Measurements from ENCODE around the gene PIK3CA. TPM values are rescaled to one million over a fixed set of nuclear protein-coding genes. Genes with fewer than 3 reads are reported as not detected.
"Not testable (repeated sequence)": the region's sequence is repeated elsewhere in the genome, so short reads cannot be mapped to it uniquely, and the experiment has no call there.

The PIK3CA gene
- total RNA-seq, 1 donor from 2014 or later = 55.6 TPM

DNA sequence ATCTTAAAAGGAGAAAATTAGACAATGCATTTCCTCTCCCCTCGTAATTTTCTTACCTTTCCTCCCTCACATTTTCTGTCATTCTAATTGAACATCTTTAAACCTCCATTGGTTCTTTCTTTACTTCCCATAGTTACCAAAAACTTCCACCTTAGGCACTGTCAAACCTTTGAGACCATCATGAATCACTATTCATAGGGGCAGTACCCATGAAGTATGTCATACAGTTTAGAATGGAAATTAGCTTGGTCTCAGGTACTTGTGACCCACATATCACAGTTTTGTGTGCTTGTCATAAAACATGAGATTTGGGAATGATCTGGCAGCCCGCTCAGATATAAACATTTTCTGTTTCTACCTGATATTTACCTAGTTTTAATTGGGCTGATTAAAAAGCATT, 52.6 kb downstream of the PIK3CA start:
- no peak for DNase-seq

DNA sequence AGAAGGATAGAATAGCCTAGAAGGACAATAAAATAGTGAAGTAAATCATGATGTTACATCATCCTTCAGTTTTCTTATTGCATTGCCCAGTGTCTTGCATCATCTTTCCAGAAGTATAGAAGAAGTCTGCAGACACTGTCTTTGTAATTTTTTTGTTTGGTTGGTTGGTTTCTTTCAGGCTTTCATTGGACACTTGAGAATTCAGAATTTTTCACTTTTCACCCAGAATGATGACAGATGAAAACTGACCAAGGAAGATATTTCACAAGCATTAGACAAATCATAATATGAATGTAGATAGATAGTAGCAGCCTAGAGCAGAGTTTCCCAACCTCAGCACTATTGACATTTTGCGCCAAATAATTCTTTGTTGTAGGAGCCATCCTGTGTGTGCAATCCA, 67.4 kb downstream of the PIK3CA start:
- not testable (repeated sequence) for DNase-seq

DNA sequence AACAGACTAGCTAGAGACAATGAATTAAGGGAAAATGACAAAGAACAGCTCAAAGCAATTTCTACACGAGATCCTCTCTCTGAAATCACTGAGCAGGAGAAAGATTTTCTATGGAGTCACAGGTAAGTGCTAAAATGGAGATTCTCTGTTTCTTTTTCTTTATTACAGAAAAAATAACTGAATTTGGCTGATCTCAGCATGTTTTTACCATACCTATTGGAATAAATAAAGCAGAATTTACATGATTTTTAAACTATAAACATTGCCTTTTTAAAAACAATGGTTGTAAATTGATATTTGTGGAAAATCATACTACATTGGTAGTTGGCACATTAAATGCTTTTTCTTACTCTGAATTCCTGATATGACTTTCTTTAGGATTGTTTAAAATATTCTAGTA, 70.1 kb downstream of the PIK3CA start:
- DNase-seq = not testable (repeated sequence)

DNA sequence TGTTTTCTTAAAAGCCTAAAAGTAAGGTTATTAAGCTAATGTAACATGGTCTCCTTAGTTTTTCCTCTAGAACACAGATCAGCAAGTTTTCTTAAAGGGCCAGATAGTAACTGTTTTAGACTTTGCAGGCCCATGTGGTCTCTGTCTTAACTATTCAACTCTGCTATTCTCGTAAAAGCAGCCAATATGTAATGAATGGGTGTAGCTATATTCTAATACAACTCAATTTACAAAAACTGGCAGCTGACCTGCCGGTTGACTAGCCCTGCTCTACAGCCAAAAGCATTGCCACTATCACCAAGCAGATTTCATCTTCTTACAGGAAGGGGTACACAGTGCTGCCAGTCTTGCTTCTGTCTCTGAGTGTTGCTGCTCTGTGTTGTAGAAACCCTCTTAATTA, 75.4 kb downstream of the PIK3CA start:
- DNase-seq = no peak

DNA sequence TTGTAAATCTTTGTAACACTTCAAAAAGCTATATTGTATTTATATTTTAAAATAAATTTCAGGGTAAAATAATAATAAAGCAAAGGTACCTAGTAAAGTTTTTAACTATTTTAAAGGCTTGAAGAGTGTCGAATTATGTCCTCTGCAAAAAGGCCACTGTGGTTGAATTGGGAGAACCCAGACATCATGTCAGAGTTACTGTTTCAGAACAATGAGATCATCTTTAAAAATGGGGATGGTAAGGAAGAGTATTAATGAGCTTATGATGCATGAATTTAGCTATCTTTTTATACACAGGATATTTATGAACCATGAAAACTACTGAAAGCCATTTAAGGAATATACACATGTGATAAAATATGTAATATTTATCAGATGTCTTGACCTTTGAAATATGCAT, 76.4 kb downstream of the PIK3CA start:
- DNase-seq = no peak

DNA sequence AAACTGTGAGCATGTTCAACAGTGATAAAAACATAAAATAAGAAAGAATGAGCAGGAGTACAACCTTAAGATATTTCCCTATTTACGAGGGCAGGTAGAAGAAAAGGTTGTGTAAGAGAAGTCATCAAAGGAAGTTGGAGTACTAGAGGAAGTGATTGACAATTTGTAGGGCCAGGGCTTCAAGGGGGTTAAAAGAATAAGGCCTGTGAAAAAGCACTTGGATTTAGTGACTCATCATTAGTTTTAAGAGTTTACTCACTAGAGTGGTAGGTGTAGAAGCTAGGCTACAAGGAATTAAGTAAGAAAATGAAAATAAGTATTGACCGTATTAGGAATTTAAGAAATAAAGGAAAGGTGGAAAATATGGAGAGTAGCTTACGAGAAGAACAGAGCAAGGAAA, 79.2 kb downstream of the PIK3CA start:
- peak; percentile 20 for DNase-seq

DNA sequence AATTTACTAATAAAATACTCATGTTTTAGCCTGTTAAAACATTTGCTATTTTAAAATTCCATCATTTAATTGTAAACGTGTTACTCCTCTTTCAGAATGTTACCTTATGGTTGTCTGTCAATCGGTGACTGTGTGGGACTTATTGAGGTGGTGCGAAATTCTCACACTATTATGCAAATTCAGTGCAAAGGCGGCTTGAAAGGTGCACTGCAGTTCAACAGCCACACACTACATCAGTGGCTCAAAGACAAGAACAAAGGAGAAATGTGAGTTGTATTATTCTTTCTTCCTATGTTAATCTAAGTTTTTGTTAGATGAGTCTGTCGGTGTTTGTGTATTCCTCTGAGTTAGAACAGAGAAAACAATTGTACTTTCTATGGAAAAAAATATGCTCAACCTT, 81.0 kb downstream of the PIK3CA start:
- DNase-seq = no peak

DNA sequence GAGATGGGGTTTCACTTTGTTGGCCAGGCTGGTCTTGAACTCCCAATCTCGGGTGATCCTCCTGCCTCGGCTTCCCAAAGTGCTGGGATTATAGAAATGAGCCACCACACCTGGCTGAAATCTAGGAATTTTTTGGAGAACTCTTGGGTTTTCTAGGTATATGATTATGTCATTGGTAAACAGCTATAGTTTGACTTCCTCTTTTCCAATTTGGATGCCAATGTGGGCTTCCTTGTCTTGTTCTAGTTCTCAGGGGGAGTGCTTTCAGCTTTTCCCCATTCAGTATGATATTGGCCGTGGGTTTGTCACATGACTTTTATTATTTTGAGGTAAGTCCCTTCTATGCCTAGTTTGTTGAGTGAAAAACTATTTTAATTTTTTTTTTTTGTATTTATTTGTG, 84.9 kb downstream of the PIK3CA start:
- no peak for DNase-seq

DNA sequence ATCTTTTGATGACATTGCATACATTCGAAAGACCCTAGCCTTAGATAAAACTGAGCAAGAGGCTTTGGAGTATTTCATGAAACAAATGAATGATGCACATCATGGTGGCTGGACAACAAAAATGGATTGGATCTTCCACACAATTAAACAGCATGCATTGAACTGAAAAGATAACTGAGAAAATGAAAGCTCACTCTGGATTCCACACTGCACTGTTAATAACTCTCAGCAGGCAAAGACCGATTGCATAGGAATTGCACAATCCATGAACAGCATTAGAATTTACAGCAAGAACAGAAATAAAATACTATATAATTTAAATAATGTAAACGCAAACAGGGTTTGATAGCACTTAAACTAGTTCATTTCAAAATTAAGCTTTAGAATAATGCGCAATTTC, 86.0 kb downstream of the PIK3CA start:
- DNase-seq = no peak

DNA sequence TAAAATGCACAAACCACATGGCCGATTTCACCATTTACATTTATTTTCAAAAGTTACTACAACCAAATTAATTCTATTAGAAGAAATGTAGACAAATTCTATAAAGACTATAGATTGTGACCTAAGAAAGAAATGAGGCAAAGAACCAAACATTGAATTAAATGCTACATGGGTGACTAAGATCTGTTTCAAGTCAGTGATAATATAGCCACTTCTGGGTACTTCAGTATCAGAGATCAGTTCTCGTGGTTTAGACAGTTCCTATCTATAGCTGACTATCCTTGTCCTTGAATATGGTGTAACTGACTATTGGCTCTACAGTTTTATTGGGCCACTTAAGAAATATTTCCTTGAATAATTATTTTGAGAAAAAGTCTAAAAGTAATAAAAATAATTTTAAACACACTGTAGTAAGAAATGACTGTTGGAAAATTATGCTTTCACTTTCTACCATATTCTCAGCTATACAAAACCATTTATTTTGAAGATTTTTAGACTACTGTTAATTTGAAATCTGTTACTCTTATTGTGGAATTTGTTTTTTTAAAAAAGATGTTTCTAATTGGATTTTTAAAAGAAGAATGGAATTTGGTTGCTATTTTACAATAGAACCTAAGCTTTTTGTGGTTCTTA, 88.6 kb downstream of the PIK3CA start:
- DNase-seq = no peak

DNA sequence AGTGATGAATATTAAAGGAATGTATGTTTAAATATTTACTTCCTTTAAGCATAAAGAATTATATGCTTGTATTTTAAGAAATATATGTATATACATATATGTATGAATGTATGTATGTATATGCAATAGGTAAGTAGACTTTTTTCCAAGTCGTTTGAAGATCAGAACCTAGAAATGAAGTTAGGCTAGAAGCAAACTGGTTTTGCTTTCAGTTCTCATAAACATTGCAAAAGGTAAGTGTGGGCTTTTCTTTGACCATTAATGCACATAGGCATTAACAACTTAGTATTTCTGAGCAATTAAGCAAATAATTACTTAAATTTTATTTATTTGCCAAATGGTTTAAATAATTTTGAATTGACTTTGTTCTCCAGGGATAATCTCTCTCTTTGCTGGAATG, 92.1 kb downstream of the PIK3CA start:
- DNase-seq = not testable (repeated sequence)

DNA sequence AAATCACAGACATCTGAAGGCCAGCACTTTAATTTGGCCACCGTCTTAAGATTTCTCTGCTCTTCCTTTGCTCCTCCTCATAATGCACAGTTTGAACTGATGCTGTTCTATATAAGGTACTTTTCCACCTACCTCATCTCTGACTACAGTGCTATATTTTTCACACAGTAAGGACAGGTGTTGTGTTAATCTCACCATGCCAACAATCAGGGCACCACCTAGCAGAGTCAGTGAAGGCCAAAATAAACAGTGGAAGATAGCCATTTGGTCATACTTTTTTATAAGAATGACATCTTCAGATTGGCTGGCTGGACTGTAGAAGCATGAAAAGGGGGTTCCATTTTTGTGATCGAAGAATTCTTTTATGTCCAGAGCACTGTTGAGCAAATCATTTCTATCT, 94.7 kb downstream of the PIK3CA start:
- DNase-seq = not testable (repeated sequence)

DNA sequence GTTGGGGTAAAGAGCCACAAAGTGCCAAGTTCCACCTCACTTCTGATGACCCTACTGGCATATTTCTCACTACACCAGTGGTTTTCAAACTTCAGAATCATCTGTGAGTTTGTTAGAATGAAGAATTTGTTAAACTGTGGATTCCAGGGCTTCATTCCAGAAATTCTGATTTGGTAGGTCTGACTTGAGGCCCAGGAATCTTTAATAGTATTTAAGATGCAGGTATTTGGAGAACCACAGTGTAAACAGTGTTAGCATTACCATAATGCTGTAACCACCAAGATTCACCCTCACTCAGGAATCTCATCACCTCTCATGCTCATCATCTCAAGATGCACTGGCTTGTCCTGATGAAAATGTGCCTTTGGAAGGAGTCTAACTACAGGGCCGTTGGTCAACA, 96.7 kb downstream of the PIK3CA start:
- DNase-seq = no peak

DNA sequence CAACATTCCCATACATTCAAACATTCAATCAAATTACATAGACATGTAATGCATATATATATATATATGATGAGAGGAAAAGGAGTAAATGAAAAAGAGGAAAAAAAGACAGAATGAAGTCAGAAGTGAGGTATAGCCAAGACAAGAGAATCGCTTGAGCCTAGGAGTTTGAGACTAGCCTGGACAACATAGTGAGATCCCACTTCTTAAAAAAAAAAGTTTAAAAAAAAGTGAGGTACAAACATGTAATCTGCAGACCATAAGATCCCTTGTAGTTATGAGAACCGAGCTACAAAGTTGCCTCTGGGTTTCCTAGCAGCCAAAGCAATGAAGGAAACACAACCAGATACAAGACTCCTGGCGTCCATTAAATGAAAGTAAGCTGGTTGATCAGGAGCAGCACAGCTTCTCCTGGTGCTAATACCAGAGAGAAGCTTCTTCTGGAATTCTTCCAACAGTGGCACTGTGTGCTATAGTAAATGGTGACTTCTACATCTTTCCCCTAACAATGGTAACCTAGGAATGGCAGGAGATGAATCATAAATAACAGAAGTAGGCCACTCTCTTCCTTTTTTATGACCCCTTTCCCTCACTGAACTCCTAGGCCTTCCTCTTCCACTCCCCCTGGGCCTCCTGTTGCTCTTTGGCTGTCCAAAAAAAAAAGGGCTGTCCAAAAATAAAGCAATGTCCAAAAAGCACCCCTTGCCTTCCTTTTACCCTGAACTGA, 99.3 kb downstream of the PIK3CA start:
- peak; percentile 74 for DNase-seq

DNA sequence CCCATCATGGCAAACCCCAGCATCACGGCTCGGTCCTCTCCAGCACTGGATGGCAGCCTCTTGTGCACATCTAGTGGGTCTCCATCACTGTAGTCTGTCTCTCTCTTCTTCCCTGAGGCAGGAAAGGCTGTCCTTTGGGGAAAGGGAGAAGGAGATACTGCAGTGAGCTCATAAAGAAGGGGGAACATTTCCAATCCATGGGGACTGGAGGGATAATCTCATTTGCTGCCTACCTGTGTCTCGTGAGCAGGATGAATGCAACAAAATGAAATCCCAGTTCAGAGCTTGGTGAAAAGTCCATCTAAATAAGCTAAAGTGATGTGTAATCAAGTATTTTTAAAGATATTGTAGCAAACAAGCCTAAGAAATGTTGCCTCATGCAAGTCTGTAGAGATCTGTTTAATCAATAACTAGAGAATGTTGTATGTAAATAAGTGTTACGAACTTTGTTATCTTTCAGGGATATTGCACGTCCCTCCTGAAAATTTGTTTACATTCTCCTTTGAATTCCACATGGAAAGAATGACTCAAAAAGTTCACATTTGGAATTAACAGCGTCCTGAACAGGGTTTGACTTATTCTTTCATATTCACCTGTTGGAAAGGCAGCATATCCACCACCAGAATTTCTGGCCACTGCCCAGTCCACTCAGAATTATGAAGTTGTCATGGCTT, 102.8 kb downstream of the PIK3CA start, which contains the start of gene KCNMB3:
TSS of gene KCNMB3 (minus strand) at position 312 of the 674 bp plus-strand sequence. CDS start at position 188, 124 bp downstream.
- DNase-seq = no peak

DNA sequence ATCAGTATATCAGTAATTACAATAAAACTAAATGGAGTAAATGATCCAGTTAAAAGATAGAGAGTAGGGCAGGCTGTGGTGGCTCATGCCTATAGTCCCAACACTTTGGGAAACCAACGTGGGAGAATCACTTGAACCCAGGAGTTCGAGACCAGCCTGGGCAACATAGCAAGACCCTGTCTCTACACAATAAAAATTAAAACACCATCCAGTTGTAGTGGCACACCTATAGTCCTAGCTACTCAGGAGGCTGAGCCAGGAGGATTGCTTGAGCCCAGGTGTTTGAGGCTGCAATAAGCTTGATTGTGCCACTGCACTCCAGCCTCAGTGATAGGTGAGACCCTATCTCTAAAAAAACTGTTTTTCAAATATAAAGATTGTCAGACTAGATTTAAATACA, 108.7 kb downstream of the PIK3CA start:
- no peak for DNase-seq

DNA sequence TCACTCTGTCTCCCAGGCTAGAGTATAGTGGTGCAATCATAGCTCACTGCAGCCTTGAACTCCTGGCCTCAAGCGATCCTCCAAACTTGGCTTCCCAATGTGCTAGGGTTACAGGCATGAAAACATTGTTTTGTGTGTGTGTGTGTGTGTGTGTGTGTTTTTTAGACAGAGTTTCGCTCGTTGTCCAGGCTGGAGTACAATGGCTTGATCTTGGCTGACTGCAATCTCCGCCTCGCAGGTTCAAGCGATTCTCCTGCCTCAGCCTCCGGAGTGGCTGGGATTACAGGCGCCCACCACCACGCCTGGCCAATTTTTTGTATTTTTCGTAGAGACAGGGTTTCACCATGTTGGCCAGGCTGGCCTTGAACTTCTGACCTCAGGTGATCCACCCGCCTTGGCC, 109.6 kb downstream of the PIK3CA start:
- DNase-seq = not testable (repeated sequence)

DNA sequence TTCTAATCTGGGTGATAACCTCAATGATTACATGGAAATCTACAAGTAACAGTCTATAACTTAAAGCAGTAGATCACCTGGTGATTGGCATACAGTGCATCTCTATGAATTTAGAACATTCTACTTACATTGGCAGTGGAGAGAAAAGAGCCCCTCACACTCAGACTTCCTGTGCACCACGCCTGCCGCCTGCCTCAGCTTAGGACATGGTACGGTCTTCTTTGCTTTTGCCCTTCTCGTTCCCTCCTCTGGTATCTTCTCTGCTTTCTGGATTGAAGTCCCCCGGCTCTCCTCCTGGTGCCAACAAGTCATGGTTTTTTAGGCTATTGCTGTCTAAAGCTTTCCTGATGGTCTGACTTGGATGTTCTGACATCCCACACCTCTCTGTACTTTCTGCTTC, 110.7 kb downstream of the PIK3CA start:
- DNase-seq = no peak

DNA sequence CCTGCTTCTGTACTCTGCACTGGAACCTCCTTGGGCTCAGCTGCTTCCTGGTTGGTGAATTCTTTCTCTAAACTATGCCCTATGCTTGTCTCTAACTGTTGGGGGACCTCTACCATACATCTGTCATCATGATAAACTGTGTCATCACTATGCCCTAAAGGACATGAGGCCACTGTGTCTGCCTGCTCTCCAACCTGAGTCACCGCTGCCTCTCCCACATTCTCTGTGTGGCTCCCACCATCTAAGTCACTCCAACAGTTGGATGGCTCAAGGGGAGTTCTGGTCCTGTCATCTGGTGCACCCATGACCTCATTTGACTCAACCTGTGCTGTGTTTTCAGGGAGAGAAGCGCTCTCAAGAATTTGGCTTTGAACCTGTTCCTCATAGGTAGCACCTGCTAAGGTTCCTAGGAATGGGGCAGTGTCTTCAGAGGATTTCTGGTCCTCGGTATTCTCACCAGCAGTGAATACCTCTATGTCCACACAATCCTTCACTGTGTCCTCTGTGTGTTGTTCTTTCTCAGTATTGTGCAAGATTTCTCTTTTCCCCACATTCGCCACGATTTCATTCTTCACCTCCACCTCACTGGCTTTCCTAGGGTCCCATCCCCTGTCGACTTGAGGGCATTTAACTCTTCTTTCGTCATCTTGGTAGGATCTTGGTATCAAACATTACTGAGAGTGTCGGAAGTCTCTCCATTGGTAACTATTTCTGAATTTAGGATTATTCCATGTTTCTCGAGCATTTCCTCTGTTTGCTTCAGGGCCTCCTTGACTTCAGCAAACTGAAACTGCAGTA, 112.0 kb downstream of the PIK3CA start:
- DNase-seq = not testable (repeated sequence)

DNA sequence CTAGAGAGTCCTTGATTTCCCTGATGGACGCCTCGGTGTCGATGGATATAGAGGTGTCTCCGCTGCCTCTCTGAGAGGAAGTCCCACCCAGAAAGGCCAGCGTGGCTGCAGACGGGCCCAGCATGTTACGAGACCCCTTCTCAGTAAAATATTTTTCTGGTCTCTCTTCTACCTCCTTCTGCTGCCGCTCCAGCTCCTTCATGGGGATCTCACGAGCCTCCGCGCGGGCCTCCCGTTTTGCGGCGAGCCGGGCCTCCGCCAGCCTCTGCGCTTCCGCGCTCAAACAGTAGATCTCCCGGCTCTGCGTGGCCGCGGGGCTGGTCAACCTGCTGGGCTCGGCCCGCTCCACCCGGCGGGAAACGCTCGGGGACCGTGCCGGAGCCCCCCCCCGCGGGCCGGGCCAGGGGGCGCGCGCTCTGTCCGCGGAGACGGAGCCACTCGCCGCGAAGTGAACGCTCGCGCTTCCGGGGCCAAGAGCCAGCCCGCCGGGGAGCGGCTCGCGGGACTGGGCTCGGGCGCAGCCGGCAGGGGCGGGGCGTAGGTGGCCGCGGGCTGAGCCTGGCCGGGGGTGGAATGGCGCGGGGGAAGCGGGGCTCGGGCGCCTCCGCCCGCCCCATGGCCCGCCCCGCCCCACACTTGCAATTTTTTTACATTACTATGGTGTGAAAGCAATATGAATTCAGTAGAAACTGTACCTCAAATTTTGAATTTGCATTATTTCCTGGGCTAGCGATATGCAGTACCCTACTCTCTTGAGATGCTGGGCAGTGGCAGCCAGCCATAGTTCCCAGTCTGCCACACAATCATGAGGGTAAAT, 113.0 kb downstream of the PIK3CA start:
- DNase-seq = peak; percentile 60

DNA sequence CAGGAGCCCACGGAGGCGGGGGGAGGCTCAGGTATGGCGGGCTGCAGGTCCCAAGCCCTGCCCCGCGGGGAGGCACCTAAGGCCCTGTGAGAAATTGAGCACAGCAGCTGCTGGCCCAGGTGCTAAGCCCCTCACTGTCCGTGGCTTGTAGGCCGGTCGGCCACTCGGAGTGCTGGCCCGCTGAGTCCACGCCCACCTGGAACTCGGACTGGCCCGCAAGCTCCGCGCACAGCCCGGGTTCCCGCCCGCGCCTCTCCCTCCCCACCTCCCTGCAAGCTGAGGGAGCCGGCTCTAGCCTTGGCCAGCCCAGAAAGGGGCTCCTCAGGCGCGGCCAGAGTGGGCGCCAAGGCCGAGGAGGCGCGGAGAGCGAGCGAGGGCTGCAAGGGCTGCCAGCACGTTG, 115.0 kb downstream of the PIK3CA start:
- DNase-seq = no peak

DNA sequence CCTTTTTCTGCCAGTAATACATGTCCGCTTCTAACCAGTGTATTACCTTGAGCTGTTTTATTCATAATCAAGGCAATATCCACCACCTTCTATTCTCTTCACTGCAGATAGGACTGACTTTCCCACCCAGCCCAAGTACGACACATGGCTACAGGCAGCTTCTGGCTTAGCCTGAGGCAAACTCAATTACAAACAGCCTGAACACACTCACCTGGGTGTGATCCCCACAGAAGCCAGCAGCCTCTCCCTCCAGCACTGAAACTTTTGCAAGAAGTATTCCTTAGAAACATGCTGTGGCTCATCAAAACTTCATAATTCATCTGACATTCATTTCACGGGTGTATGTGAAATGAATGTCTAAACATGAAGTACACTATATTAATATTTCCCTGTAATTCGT, 116.3 kb downstream of the PIK3CA start:
- no peak for DNase-seq
